ENCODE measurements around the gene CEP63.

Gene CEP63

GRCh38 chr3:134449951-134450350 is 35.9 kb upstream of the CEP63 start:
- Histone ChIP-seq H3K27ac (ENCODE audit: low read depth, low read length) (no peak overlapping the region), H3K9me3 (ENCODE audit: control insufficient read depth in 5 of 5, low read length in 5 of 5) (peaks cover 0 to 2% (median 0%) of the 10 kb centered on the region in 5 donors)

GRCh38 chr3:134453631-134454030 is 32.2 kb upstream of the CEP63 start:
- Histone ChIP-seq H3K9me3 (ENCODE audit: control insufficient read depth in 5 of 5, low read length in 5 of 5) (no peaks in the 10 kb centered on the region), H3K27ac (ENCODE audit: low read depth, low read length) (no peak overlapping the region), H3K4me3 (ENCODE audit: low read depth in 1 of 5, low read length in 5 of 5) (no peak overlapping the region), H3K9ac (ENCODE audit: low read length in 5 of 5) (no peak overlapping the region), H3K36me3 (ENCODE audit: control insufficient read depth in 5 of 5, insufficient read depth in 5 of 5, low read length in 5 of 5) (no peaks in the 10 kb centered on the region), H3K27me3 (ENCODE audit: control insufficient read depth in 5 of 5, insufficient read depth in 4 of 5, low read length in 5 of 5) (no peaks in the 10 kb centered on the region), H3K4me1 (ENCODE audit: control insufficient read depth in 5 of 5, insufficient read depth in 5 of 5, low read length in 5 of 5) (peaks cover 2 to 17% (median 12%) of the 10 kb centered on the region in 5 donors)

More at GRCh38 chr3:134449951-134450350, 35.9 kb upstream of the CEP63 start:
- Histone ChIP-seq H3K27me3 (ENCODE audit: control insufficient read depth in 5 of 5, insufficient read depth in 4 of 5, low read length in 5 of 5) (no peaks in the 10 kb centered on the region), H3K4me3 (ENCODE audit: low read depth in 1 of 5, low read length in 5 of 5) (no peak overlapping the region), H3K36me3 (ENCODE audit: control insufficient read depth in 5 of 5, insufficient read depth in 5 of 5, low read length in 5 of 5) (no peaks in the 10 kb centered on the region), H3K4me1 (ENCODE audit: control insufficient read depth in 5 of 5, insufficient read depth in 5 of 5, low read length in 5 of 5) (peaks cover 6 to 39% (median 37%) of the 10 kb centered on the region in 5 donors), H3K9ac (ENCODE audit: low read length in 5 of 5) (no peak overlapping the region)

GRCh38 chr3:134457376-134458074 is 28.3 kb upstream of the CEP63 start:
- Histone ChIP-seq H3K36me3 (ENCODE audit: control insufficient read depth in 5 of 5, insufficient read depth in 5 of 5, low read length in 5 of 5) (no peaks in the 10 kb centered on the region), H3K27me3 (ENCODE audit: control insufficient read depth in 5 of 5, insufficient read depth in 4 of 5, low read length in 5 of 5) (no peaks in the 10 kb centered on the region), H3K9ac (ENCODE audit: low read length in 5 of 5) (peak overlapping the region in 1 of 5 donors; percentile 10), H3K9me3 (ENCODE audit: control insufficient read depth in 5 of 5, low read length in 5 of 5) (no peaks in the 10 kb centered on the region), H3K4me1 (ENCODE audit: control insufficient read depth in 5 of 5, insufficient read depth in 5 of 5, low read length in 5 of 5) (peaks cover 3 to 29% (median 20%) of the 10 kb centered on the region in 5 donors), H3K27ac (ENCODE audit: low read depth, low read length) (peak overlapping the region; percentile 0), H3K4me3 (ENCODE audit: low read depth in 1 of 5, low read length in 5 of 5) (no peak overlapping the region)

GRCh38 chr3:134458406-134458945 is 27.4 kb upstream of the CEP63 start:
- no peak overlapping the region for H3K27ac ChIP-seq (ENCODE audit: low read depth, low read length)
- H3K9ac ChIP-seq (ENCODE audit: low read length in 5 of 5) = no peak overlapping the region
- no peaks in the 10 kb centered on the region for H3K9me3 ChIP-seq (ENCODE audit: control insufficient read depth in 5 of 5, low read length in 5 of 5)

GRCh38 chr3:134459562-134459961 is 26.3 kb upstream of the CEP63 start:
- peaks cover 6 to 47% (median 36%) of the 10 kb centered on the region in 5 donors for H3K4me1 ChIP-seq (ENCODE audit: control insufficient read depth in 5 of 5, insufficient read depth in 5 of 5, low read length in 5 of 5)
- no peaks in the 10 kb centered on the region for H3K27me3 ChIP-seq (ENCODE audit: control insufficient read depth in 5 of 5, insufficient read depth in 4 of 5, low read length in 5 of 5)
- H3K9ac ChIP-seq (ENCODE audit: low read length in 5 of 5) = no peak overlapping the region
- no peaks in the 10 kb centered on the region for H3K36me3 ChIP-seq (ENCODE audit: control insufficient read depth in 5 of 5, insufficient read depth in 5 of 5, low read length in 5 of 5)
- no peaks in the 10 kb centered on the region for H3K9me3 ChIP-seq (ENCODE audit: control insufficient read depth in 5 of 5, low read length in 5 of 5)
- H3K27ac ChIP-seq (ENCODE audit: low read depth, low read length) = no peak overlapping the region
- H3K4me3 ChIP-seq (ENCODE audit: low read depth in 1 of 5, low read length in 5 of 5) = no peak overlapping the region

More at GRCh38 chr3:134458406-134458945, 27.4 kb upstream of the CEP63 start:
- no peaks in the 10 kb centered on the region for H3K27me3 ChIP-seq (ENCODE audit: control insufficient read depth in 5 of 5, insufficient read depth in 4 of 5, low read length in 5 of 5)
- peaks cover 6 to 38% (median 29%) of the 10 kb centered on the region in 5 donors for H3K4me1 ChIP-seq (ENCODE audit: control insufficient read depth in 5 of 5, insufficient read depth in 5 of 5, low read length in 5 of 5)
- no peaks in the 10 kb centered on the region for H3K36me3 ChIP-seq (ENCODE audit: control insufficient read depth in 5 of 5, insufficient read depth in 5 of 5, low read length in 5 of 5)
- H3K4me3 ChIP-seq (ENCODE audit: low read depth in 1 of 5, low read length in 5 of 5) = no peak overlapping the region

- no peaks in the 10 kb centered on the region for H3K36me3 ChIP-seq (ENCODE audit: control insufficient read depth in 5 of 5, insufficient read depth in 5 of 5, low read length in 5 of 5)
- H3K4me3 ChIP-seq (ENCODE audit: low read depth in 1 of 5, low read length in 5 of 5) = no peak overlapping the region
- H3K4me1 ChIP-seq (ENCODE audit: control insufficient read depth in 5 of 5, insufficient read depth in 5 of 5, low read length in 5 of 5) = peaks cover 6 to 60% (median 50%) of the 10 kb centered on the region in 5 donors
- H3K9ac ChIP-seq (ENCODE audit: low read length in 5 of 5) = peak overlapping the region in 1 of 5 donors; percentile 33
- no peaks in the 10 kb centered on the region for H3K9me3 ChIP-seq (ENCODE audit: control insufficient read depth in 5 of 5, low read length in 5 of 5)
- peak overlapping the region; percentile 93 for H3K27ac ChIP-seq (ENCODE audit: low read depth, low read length)
- no peaks in the 10 kb centered on the region for H3K27me3 ChIP-seq (ENCODE audit: control insufficient read depth in 5 of 5, insufficient read depth in 4 of 5, low read length in 5 of 5)
These were observed 24.9 kb upstream of the CEP63 start for GRCh38 chr3:134460965-134461364.

- no peaks in the 10 kb centered on the region for H3K9me3 ChIP-seq (ENCODE audit: control insufficient read depth in 5 of 5, low read length in 5 of 5)
- peak overlapping the region in 4 of 5 donors; percentile 17 to 86 (median 60) for H3K9ac ChIP-seq (ENCODE audit: low read length in 5 of 5)
- no peaks in the 10 kb centered on the region for H3K27me3 ChIP-seq (ENCODE audit: control insufficient read depth in 5 of 5, insufficient read depth in 4 of 5, low read length in 5 of 5)
- H3K4me3 ChIP-seq (ENCODE audit: low read depth in 1 of 5, low read length in 5 of 5) = no peak overlapping the region
- no peaks in the 10 kb centered on the region for H3K36me3 ChIP-seq (ENCODE audit: control insufficient read depth in 5 of 5, insufficient read depth in 5 of 5, low read length in 5 of 5)
- peaks cover 6 to 68% (median 55%) of the 10 kb centered on the region in 5 donors for H3K4me1 ChIP-seq (ENCODE audit: control insufficient read depth in 5 of 5, insufficient read depth in 5 of 5, low read length in 5 of 5)
- H3K27ac ChIP-seq (ENCODE audit: low read depth, low read length) = peak overlapping the region; percentile 93
These were observed 23.4 kb upstream of the CEP63 start for GRCh38 chr3:134462331-134462941.

- H3K4me3 ChIP-seq (ENCODE audit: low read depth in 1 of 5, low read length in 5 of 5) = peak overlapping the region in 1 of 5 donors; percentile 20
- peak overlapping the region in 2 of 5 donors; percentile 19 to 78 for H3K9ac ChIP-seq (ENCODE audit: low read length in 5 of 5)
- no peaks in the 10 kb centered on the region for H3K27me3 ChIP-seq (ENCODE audit: control insufficient read depth in 5 of 5, insufficient read depth in 4 of 5, low read length in 5 of 5)
- H3K9me3 ChIP-seq (ENCODE audit: control insufficient read depth in 5 of 5, low read length in 5 of 5) = no peaks in the 10 kb centered on the region
- peak overlapping the region; percentile 93 for H3K27ac ChIP-seq (ENCODE audit: low read depth, low read length)
- peaks cover 5 to 66% (median 55%) of the 10 kb centered on the region in 5 donors for H3K4me1 ChIP-seq (ENCODE audit: control insufficient read depth in 5 of 5, insufficient read depth in 5 of 5, low read length in 5 of 5)
- H3K36me3 ChIP-seq (ENCODE audit: control insufficient read depth in 5 of 5, insufficient read depth in 5 of 5, low read length in 5 of 5) = no peaks in the 10 kb centered on the region
These were observed 22.2 kb upstream of the CEP63 start for GRCh38 chr3:134463676-134464063.

GRCh38 chr3:134464064-134464688 is 21.7 kb upstream of the CEP63 start:
- Histone ChIP-seq H3K4me1 (ENCODE audit: control insufficient read depth in 5 of 5, insufficient read depth in 5 of 5, low read length in 5 of 5) (peaks cover 5 to 66% (median 55%) of the 10 kb centered on the region in 5 donors), H3K4me3 (ENCODE audit: low read depth in 1 of 5, low read length in 5 of 5) (peak overlapping the region in 2 of 5 donors; percentile 10 to 31), H3K9me3 (ENCODE audit: control insufficient read depth in 5 of 5, low read length in 5 of 5) (no peaks in the 10 kb centered on the region), H3K36me3 (ENCODE audit: control insufficient read depth in 5 of 5, insufficient read depth in 5 of 5, low read length in 5 of 5) (no peaks in the 10 kb centered on the region), H3K27ac (ENCODE audit: low read depth, low read length) (peak overlapping the region; percentile 93), H3K9ac (ENCODE audit: low read length in 5 of 5) (peak overlapping the region in 3 of 5 donors; percentile 19 to 78 (median 37)), H3K27me3 (ENCODE audit: control insufficient read depth in 5 of 5, insufficient read depth in 4 of 5, low read length in 5 of 5) (no peaks in the 10 kb centered on the region)
